Loucy (cell line): ENCODE data around the gene ZNF579.

ENCODE experiments used
- H2AFZ ChIP-seq: fragments of 200-600 bp; sonication (generic); 2 replicates; pipeline ENCODE4 v1.6.0; 2016; ENCODE audit warnings: antibody characterized with exemption, mild to moderate bottlenecking, low read length, moderate library complexity
- H3F3A ChIP-seq: fragments of 200-600 bp; 2 replicates; pipeline ENCODE4 v1.6.0; 2016; ENCODE audit warnings: antibody characterized with exemption, low read depth, mild to moderate bottlenecking
- H3K27me3 ChIP-seq: fragments of 200-600 bp; sonication (generic); 2 replicates; pipeline ENCODE4 v1.6.1; 2014; ENCODE audit warnings: low read length, mild to moderate bottlenecking; ENCODE audit not compliant: insufficient read depth, poor library complexity, severe bottlenecking
- H3K36me3 ChIP-seq: fragments of 200-600 bp; sonication (generic); 2 replicates; pipeline ENCODE4 v1.6.1; 2016; ENCODE audit warnings: low read length; ENCODE audit not compliant: insufficient read depth
- H3K4me1 ChIP-seq: fragments of 200-600 bp; sonication (generic); 2 replicates; pipeline ENCODE4 v1.5.1; 2014; ENCODE audit warnings: low read length, mild to moderate bottlenecking; ENCODE audit not compliant: insufficient read depth, poor library complexity, severe bottlenecking
- H3K4me2 ChIP-seq: fragments of 200-600 bp; sonication (generic); 2 replicates; pipeline ENCODE4 v1.6.0; 2014; ENCODE audit warnings: antibody characterized with exemption, low read length, low read depth, mild to moderate bottlenecking; ENCODE audit not compliant: poor library complexity, severe bottlenecking
- H3K4me3 ChIP-seq: fragments of 200-600 bp; sonication (generic); 2 replicates; pipeline ENCODE4 v1.5.1; 2014; ENCODE audit warnings: low read length, mild to moderate bottlenecking, mixed read lengths; ENCODE audit not compliant: poor library complexity, severe bottlenecking
- H3K79me2 ChIP-seq: fragments of 200-600 bp; sonication (generic); 2 replicates; pipeline ENCODE4 v1.6.1; 2014; ENCODE audit warnings: low read length; ENCODE audit not compliant: insufficient read depth
- H3K9ac ChIP-seq: fragments of 200-600 bp; sonication (generic); 2 replicates; pipeline ENCODE4 v1.6.0; 2014; ENCODE audit warnings: mild to moderate bottlenecking, low read depth, low read length, moderate library complexity; ENCODE audit not compliant: poor library complexity, severe bottlenecking
- H3K9me2 ChIP-seq: fragments of 200-600 bp; sonication (generic); replicated peaks from 2 replicates; pipeline ENCODE4 v1.6.1; 2016; ENCODE audit warnings: low read depth, low read length, mixed read lengths
- H3K9me3 ChIP-seq: fragments of 200-600 bp; sonication (generic); 2 replicates; pipeline ENCODE4 v1.6.1; 2014; ENCODE audit warnings: mild to moderate bottlenecking, antibody characterized with exemption, low read length, low read depth; ENCODE audit not compliant: insufficient read depth
- H4K20me1 ChIP-seq: fragments of 200-600 bp; sonication (generic); 2 replicates; pipeline ENCODE4 v1.6.0; 2014; ENCODE audit warnings: antibody characterized with exemption, low read length, mild to moderate bottlenecking; ENCODE audit not compliant: insufficient read depth, poor library complexity, severe bottlenecking
- EZH2phosphoT487 ChIP-seq: fragments of 200-600 bp; IDR thresholded peaks from 2 replicates; pipeline ENCODE4 v1.6.1; 2018; ENCODE audit warnings: antibody characterized with exemption, mild to moderate bottlenecking, moderate library complexity, borderline replicate concordance
- TF ChIP-seq, protein P1 (sequence below): fragments of 200-600 bp; sonication (generic); conservative IDR thresholded peaks from 2 replicates; pipeline ENCODE4 v1.5.1; 2014; ENCODE audit warnings: mild to moderate bottlenecking, antibody characterized with exemption, low read length

The ZNF579 gene

DNA sequence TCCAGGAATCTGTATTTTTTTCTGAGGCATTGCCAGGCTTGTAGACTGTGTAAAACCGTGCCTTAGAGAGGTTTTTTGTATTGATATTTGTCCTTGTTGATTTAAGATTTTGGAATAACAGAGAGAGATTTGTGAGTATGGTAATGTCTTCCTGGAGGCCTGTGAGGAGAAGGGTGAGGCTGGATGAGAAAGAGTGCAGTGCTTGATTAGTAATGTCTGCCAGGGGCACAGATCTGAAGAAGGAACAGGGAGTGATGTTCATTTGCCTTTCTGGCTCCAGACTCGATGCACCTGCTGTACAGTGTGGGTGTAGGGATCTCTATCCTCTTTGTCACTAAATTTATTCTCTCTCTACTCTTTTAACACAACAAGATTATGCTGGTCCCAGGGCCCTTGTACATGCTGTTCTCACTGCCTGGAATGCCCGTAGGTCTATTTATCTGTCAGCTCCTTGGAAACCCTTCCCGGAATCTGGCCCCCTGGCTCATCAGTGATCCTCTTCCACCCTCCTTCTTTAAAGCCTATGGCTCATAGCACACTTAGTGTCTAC, 14.4 kb upstream of the ZNF579 start:
- Histone ChIP-seq H3K27me3 (no peaks in the 10 kb centered on the region), H4K20me1 (peaks cover 6% of the 10 kb centered on the region), H3K9me2 (no peaks in the 10 kb centered on the region), H3K36me3 (no peaks in the 10 kb centered on the region), H3F3A (no peaks in the 10 kb centered on the region), H3K9me3 (no peaks in the 10 kb centered on the region), H3K4me1 (peaks cover 9% of the 10 kb centered on the region), H3K9ac (no peak overlapping the region), H3K4me2 (no peak overlapping the region), H3K79me2 (peaks cover 8% of the 10 kb centered on the region; the same call in 1 of the 2 replicates), H2AFZ (no peak overlapping the region), H3K4me3 (no peak overlapping the region)
- TF ChIP-seq EZH2phosphoT487, result no peak
- TF ChIP-seq, protein P1, sequence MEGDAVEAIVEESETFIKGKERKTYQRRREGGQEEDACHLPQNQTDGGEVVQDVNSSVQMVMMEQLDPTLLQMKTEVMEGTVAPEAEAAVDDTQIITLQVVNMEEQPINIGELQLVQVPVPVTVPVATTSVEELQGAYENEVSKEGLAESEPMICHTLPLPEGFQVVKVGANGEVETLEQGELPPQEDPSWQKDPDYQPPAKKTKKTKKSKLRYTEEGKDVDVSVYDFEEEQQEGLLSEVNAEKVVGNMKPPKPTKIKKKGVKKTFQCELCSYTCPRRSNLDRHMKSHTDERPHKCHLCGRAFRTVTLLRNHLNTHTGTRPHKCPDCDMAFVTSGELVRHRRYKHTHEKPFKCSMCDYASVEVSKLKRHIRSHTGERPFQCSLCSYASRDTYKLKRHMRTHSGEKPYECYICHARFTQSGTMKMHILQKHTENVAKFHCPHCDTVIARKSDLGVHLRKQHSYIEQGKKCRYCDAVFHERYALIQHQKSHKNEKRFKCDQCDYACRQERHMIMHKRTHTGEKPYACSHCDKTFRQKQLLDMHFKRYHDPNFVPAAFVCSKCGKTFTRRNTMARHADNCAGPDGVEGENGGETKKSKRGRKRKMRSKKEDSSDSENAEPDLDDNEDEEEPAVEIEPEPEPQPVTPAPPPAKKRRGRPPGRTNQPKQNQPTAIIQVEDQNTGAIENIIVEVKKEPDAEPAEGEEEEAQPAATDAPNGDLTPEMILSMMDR, result no peak

DNA sequence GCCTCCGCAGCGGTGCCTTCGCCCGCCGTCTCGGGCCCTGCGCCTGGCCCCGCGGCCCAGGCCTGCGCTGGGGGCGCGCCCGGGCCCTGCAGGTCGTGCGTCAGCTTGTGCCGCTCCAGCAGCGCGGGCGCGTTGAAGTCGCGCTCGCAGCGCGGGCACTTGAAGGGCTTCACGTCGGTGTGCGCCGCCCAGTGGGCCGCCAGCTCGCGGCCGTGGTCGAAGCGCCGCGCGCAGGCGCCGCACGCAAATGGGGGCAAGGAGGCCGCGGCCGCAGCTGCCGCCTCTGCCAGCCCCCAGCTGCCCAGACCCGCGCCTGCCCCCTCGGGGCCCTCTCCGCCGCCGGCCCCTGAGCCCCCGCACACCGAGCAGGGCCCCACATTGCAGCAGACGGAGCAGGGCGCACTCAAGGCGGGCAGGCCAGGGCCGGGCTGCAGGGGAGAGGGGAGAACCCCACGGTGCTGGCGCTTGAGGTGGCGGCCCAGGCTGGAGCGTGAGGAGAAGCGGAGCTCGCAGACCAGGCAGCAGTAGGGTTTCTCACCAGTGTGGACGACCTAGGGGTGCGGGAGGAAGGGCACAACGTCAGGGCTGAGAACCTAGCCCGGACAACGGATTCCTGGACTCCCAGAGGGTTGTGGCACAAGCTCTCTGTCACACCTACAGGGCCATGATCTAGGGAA, 12.6 kb upstream of the ZNF579 start:
- peaks cover 4% of the 10 kb centered on the region; the same call in 1 of the 2 replicates for H3K79me2 ChIP-seq
- peaks cover 4% of the 10 kb centered on the region for H3K4me1 ChIP-seq
- H3K9me2 ChIP-seq, result no peaks in the 10 kb centered on the region
- H3K36me3 ChIP-seq, result no peaks in the 10 kb centered on the region
- H3K27me3 ChIP-seq, result no peaks in the 10 kb centered on the region
- no peak overlapping the region for H3K9ac ChIP-seq
- H3K9me3 ChIP-seq, result no peaks in the 10 kb centered on the region
- H4K20me1 ChIP-seq, result peaks cover 3% of the 10 kb centered on the region
- H3K4me2 ChIP-seq, result no peak overlapping the region
- no peak overlapping the region for H2AFZ ChIP-seq
- H3K4me3 ChIP-seq, result no peak overlapping the region
- TF ChIP-seq, protein P1, result no peak
- no peak for TF ChIP-seq EZH2phosphoT487
- H3F3A ChIP-seq, result no peaks in the 10 kb centered on the region

DNA sequence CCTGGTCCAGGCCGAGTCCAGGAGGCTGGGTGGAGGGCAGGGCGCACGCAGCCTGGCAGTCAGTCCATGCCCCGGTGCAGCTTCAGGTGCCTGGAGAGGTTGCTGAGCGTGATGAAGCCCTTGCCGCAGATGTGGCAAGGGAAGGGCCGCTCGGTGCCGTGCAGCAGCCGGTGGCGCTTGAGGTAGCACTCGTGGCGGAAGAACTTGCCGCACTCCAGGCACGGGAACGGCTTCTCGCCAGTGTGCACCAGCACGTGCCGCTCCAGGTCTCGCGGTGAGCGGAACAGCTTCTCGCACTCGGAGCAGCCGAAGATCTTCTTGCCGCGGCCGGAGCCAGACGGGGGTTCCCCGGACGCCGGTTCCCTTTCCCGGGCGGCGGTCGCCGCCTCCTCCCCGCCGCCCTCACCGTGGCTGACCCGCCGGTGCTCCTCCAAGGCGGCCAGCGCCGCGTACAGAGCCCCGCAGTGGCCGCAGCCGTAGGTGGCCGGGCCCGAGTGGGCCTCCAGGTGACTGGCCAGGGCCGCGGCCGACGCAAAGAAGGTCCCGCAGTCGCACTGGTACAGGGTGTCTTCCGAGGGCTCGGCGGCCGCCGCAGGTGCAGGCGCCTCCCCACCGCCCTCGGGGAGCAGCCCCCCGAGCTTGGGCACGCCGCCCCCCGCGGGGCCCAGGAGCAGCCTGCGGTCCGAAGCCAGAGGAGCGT, 11.9 kb upstream of the ZNF579 start:
- TF ChIP-seq, protein P1, result no peak
- no peak for TF ChIP-seq EZH2phosphoT487
- Histone ChIP-seq H4K20me1 (no peaks in the 10 kb centered on the region), H3F3A (no peaks in the 10 kb centered on the region), H2AFZ (no peak overlapping the region), H3K79me2 (no peaks in the 10 kb centered on the region), H3K9me3 (no peaks in the 10 kb centered on the region), H3K4me1 (no peaks in the 10 kb centered on the region), H3K4me3 (no peak overlapping the region), H3K4me2 (no peak overlapping the region), H3K36me3 (no peaks in the 10 kb centered on the region), H3K9ac (no peak overlapping the region), H3K27me3 (no peaks in the 10 kb centered on the region), H3K9me2 (no peaks in the 10 kb centered on the region)
